ENCODE results near the gene CDK5R1.

- TF ChIP-seq POLR2A (IDR thresholded peaks at IDR 0.05; ENCODE audit: extremely low read depth, insufficient read length), result no peak
- no peak for TF ChIP-seq CTCF (IDR thresholded peaks at IDR 0.05; ENCODE audit: low read depth, low read length)
Observed at GRCh38 chr17:32461498-32461852, 25.3 kb upstream of the CDK5R1 start.
